Left renal cortex interstitium (tissue), 4 donors: ENCODE data around the gene NFXL1. TPM values are rescaled to one million over a fixed set of nuclear protein-coding genes. Genes with fewer than 3 reads are reported as not detected.
A peak's percentile ranks its signal among the peaks of the same experiment; 100 is the strongest.

Experiments
- DNase-seq, 4 donors: peaks; one replicate each; pipeline ENCODE4 v3.0.0-alpha.2; 2013; ENCODE audit warnings: low read depth in 4 of 4, low spot score in 2 of 4, missing footprints in 1 of 4
- polyA plus RNA-seq, 4 donors: library from polyadenylated mRNA; unstranded; fragments of 120-200 nt; gene quantifications; one replicate each; pipeline ENCODE4 v1.2.1, GENCODE V29; 2013; ENCODE audit not compliant: insufficient read length in 4 of 4

The NFXL1 gene
- polyA plus RNA-seq, 4 donors, result 21.1 to 31.3 (median 26.0) TPM

- DNase-seq, result peak in 3 of 4 donors; percentile 51 to 75 (median 74)
These were observed 77.7 kb downstream of the NFXL1 start for GRCh38 chr4:47836641-47837093.

GRCh38 chr4:47835494-47835893 lies 78.9 kb downstream of the NFXL1 start:
- DNase-seq, result no peak

- DNase-seq, result no peak
These were observed 83.2 kb downstream of the NFXL1 start for GRCh38 chr4:47831026-47831679.

GRCh38 chr4:47830265-47831025 lies 83.9 kb downstream of the NFXL1 start:
- DNase-seq, result no peak

- no peak for DNase-seq
These were observed 84.9 kb downstream of the NFXL1 start for GRCh38 chr4:47829438-47829837.

- DNase-seq, result no peak
These were observed 86.9 kb downstream of the NFXL1 start for GRCh38 chr4:47827343-47828047.

GRCh38 chr4:47824840-47825239 lies 89.5 kb downstream of the NFXL1 start:
- peak in 3 of 4 donors; percentile 44 to 68 (median 58) for DNase-seq

GRCh38 chr4:47819178-47819577 lies 95.2 kb downstream of the NFXL1 start:
- DNase-seq, result no peak

GRCh38 chr4:47817275-47817674 lies 97.1 kb downstream of the NFXL1 start:
- DNase-seq, result no peak

GRCh38 chr4:47816748-47817147 lies 97.6 kb downstream of the NFXL1 start:
- DNase-seq, result no peak

GRCh38 chr4:47814618-47815295 lies 99.6 kb downstream of the NFXL1 start:
- no peak for DNase-seq

- no peak for DNase-seq
These were observed 104.7 kb downstream of the NFXL1 start for GRCh38 chr4:47809654-47810203.

- no peak for DNase-seq
These were observed 109.8 kb downstream of the NFXL1 start for GRCh38 chr4:47804598-47804997.

- DNase-seq, result no peak
These were observed 112.8 kb downstream of the NFXL1 start for GRCh38 chr4:47801481-47802002.

GRCh38 chr4:47798165-47798564 lies 116.2 kb downstream of the NFXL1 start:
- no peak for DNase-seq

Other genes with a start within 250 kb of the NFXL1 start
- gene CORIN, start 76.5 kb downstream of the NFXL1 start, polyA plus RNA-seq, result 1 to 10 TPM; 4.1 to 5.4 (median 4.9) TPM
- 1 to 10 TPM; 3.2 to 5.5 (median 3.6) TPM for gene CNGA1, start 102.1 kb upstream of the NFXL1 start, polyA plus RNA-seq
- 10 to 100 TPM in 3 of 4 donors, 1 to 10 TPM in 1; 8.8 to 12.2 (median 11.2) TPM for gene NIPAL1, start 102.2 kb upstream of the NFXL1 start, polyA plus RNA-seq
- gene TXK, start 219.7 kb upstream of the NFXL1 start, polyA plus RNA-seq, result 1 to 10 TPM; 1.3 to 3.9 (median 2.5) TPM